IMR-90 (cell line): ENCODE measurements around the gene KRT16. TPM values are rescaled to one million over a fixed set of nuclear protein-coding genes. Genes with fewer than 3 reads are reported as not detected.
"Not testable (repeated sequence)": the region's sequence is repeated elsewhere in the genome, so short reads cannot be mapped to it uniquely, and the experiment has no call there.

Experiments
- ATAC-seq: fragments of 200-7000 bp; cut with Tn5 transposase; 2 replicates; pipeline ENCODE4 v1.9.1; 2020; ENCODE audit warnings: low read depth, mild to moderate bottlenecking, moderate library complexity
- Bru-seq: library from RNA; stranded (reverse); fragments of 400-500 nt; gene quantifications from one replicate; lab custom pipeline; 2021; lab: Mats Ljungman, UMichigan
- BruChase-seq, 2 experiments: library from RNA; stranded (reverse); fragments of 400-500 nt; gene quantifications; one replicate each; lab custom pipeline; 2021; lab: Mats Ljungman, UMichigan
- BruUV-seq: library from RNA; stranded (reverse); fragments of 400-500 nt; replicated peaks from 2 replicates; lab custom pipeline; 2021; lab: Mats Ljungman, UMichigan
- CTCF ChIA-PET: fragments of 300-600 bp; formaldehyde crosslinking; extraction: SDS; loops from one replicate; lab custom pipeline; 2021; ENCODE audit warnings: antibody characterized with exemption; lab: Yijun Ruan, JAX
- POLR2A ChIA-PET: fragments of 300-600 bp; sonication (Branson Sonifier 250); formaldehyde crosslinking; loops from one replicate; lab custom pipeline; 2022; ENCODE audit warnings: antibody characterized with exemption; ENCODE audit not compliant: unreplicated experiment; lab: Charles Lee
- DNase-seq: peaks from one replicate; pipeline ENCODE4 v3.0.0; 2013
- H2AFZ ChIP-seq: replicated peaks from 2 replicates; pipeline ENCODE3; 2013; ENCODE audit warnings: low read length, mild to moderate bottlenecking; ENCODE audit not compliant: poor library complexity
- H2AK5ac ChIP-seq: 2 replicates; pipeline ENCODE4 v1.6.1; 2013; ENCODE audit warnings: low read depth, low read length, inconsistent platforms
- H2AK9ac ChIP-seq: replicated peaks from 2 replicates; pipeline ENCODE3; 2013; ENCODE audit warnings: mild to moderate bottlenecking, low read depth, low read length, moderate library complexity; ENCODE audit not compliant: poor library complexity
- H2BK120ac ChIP-seq: 2 replicates; pipeline ENCODE4 v1.6.1; 2013; ENCODE audit warnings: low read depth, low read length, inconsistent platforms
- H2BK15ac ChIP-seq: 3 replicates; pipeline ENCODE4 v1.6.1; 2013; ENCODE audit warnings: low read depth, low read length, inconsistent platforms
- H2BK20ac ChIP-seq: 2 replicates; pipeline ENCODE4 v1.6.1; 2013; ENCODE audit warnings: low read depth, mild to moderate bottlenecking, inconsistent platforms, low read length, moderate library complexity
- H2BK5ac ChIP-seq: 2 replicates; pipeline ENCODE4 v1.6.1; 2013; ENCODE audit warnings: mild to moderate bottlenecking, low read depth, low read length, inconsistent platforms; ENCODE audit not compliant: poor library complexity, severe bottlenecking
- H3K14ac ChIP-seq: replicated peaks from 2 replicates; pipeline ENCODE4 v1.6.1; 2013; ENCODE audit warnings: low read depth, low read length, inconsistent platforms
- H3K18ac ChIP-seq: 2 replicates; pipeline ENCODE4 v1.6.1; 2013; ENCODE audit warnings: low read depth, low read length, control low read depth
- H3K23ac ChIP-seq: 2 replicates; pipeline ENCODE4 v1.6.1; 2013; ENCODE audit warnings: low read depth, low read length, inconsistent platforms
- H3K27ac ChIP-seq: 2 replicates; pipeline ENCODE4 v1.5.1; 2013; ENCODE audit warnings: mild to moderate bottlenecking, control low read depth, low read length; ENCODE audit not compliant: insufficient read depth
- H3K27me3 ChIP-seq: 2 replicates; pipeline ENCODE4 v1.6.1; 2013; ENCODE audit warnings: low read length; ENCODE audit not compliant: control insufficient read depth, insufficient read depth
- H3K36me3 ChIP-seq: 2 replicates; pipeline ENCODE4 v1.6.1; 2013; ENCODE audit warnings: low read length, mixed read lengths; ENCODE audit not compliant: control insufficient read depth, insufficient read depth
- H3K4ac ChIP-seq: 2 replicates; pipeline ENCODE4 v1.6.1; 2013; ENCODE audit warnings: low read depth, low read length, inconsistent platforms
- H3K4me1 ChIP-seq: 2 replicates; pipeline ENCODE4 v1.6.1; 2013; ENCODE audit warnings: low read length, mixed read lengths; ENCODE audit not compliant: control insufficient read depth, insufficient read depth
- H3K4me2 ChIP-seq: 2 replicates; pipeline ENCODE4 v1.6.1; 2013; ENCODE audit warnings: low read depth, mild to moderate bottlenecking, control low read depth, low read length, moderate library complexity
- H3K4me3 ChIP-seq: 2 replicates; pipeline ENCODE4 v1.5.1; 2013; ENCODE audit warnings: low read depth, mild to moderate bottlenecking, control low read depth, low read length, moderate library complexity; ENCODE audit not compliant: insufficient read depth
- H3K56ac ChIP-seq: 2 replicates; pipeline ENCODE4 v1.6.1; 2013; ENCODE audit warnings: low read length, inconsistent platforms; ENCODE audit not compliant: insufficient read depth; ENCODE audit errors: extremely low read depth
- H3K79me1 ChIP-seq, 2 experiments: 2 replicates each; pipeline ENCODE4 v1.6.1; 2013; ENCODE audit warnings: low read length in 2 of 2, inconsistent platforms in 1 of 2, low read depth in 1 of 2
- H3K9ac ChIP-seq: 2 replicates; pipeline ENCODE4 v1.6.1; 2013; ENCODE audit warnings: low read depth, low read length, control low read depth
- H3K9me1 ChIP-seq: 2 replicates; pipeline ENCODE4 v1.6.1; 2013; ENCODE audit warnings: low read length, inconsistent platforms; ENCODE audit not compliant: insufficient read depth
- H3K9me3 ChIP-seq: 2 replicates; pipeline ENCODE4 v1.6.1; 2013; ENCODE audit warnings: low read length; ENCODE audit not compliant: control insufficient read depth, insufficient read depth
- H4K20me1 ChIP-seq: 2 replicates; pipeline ENCODE4 v1.6.1; 2013; ENCODE audit warnings: low read length, inconsistent platforms; ENCODE audit not compliant: insufficient read depth
- H4K5ac ChIP-seq: 2 replicates; pipeline ENCODE4 v1.6.1; 2013; ENCODE audit warnings: mild to moderate bottlenecking, low read depth, low read length, control low read depth
- H4K8ac ChIP-seq, 2 experiments: 2 replicates each; pipeline ENCODE4 v1.6.1; 2013; ENCODE audit warnings: low read depth in 2 of 2, low read length in 2 of 2, control low read depth in 1 of 2, inconsistent platforms in 1 of 2
- H4K91ac ChIP-seq: 2 replicates; pipeline ENCODE4 v1.6.1; 2013; ENCODE audit warnings: low read depth, low read length, inconsistent platforms; ENCODE audit not compliant: insufficient read depth
- WGBS, 2 experiments: methylation state at CpG; one replicate each; pipeline versions ENCODE4 v1.1.5 to v1.1.7; 2013; ENCODE audit warnings: missing lambda C conversion rate in 2 of 2; ENCODE audit not compliant: insufficient read length in 1 of 2; ENCODE audit errors: extremely low coverage in 2 of 2; 5-methylcytosine and 5-hydroxymethylcytosine counted together
- dilution Hi-C: fragments of 300-500 bp; cut with HindIII; formaldehyde crosslinking; loops from one replicate; pipeline ENCODE4 v1.14.3; 2018; ENCODE audit warnings: low sequenced_read_pairs; ENCODE audit not compliant: unreplicated experiment
- in situ Hi-C: fragments of 300-500 bp; cut with MboI; formaldehyde crosslinking; loops from 3 replicates; pipeline ENCODE4 v1.14.3; 2019; ENCODE audit warnings: low sequenced_read_pairs, inconsistent platforms, mixed read lengths
- intact Hi-C: fragments of 100-400 bp; cut with micrococcal nuclease; formaldehyde crosslinking; loops from 2 replicates; pipeline ENCODE4 v1.10.0; 2022
- long read RNA-seq: library from polyadenylated mRNA; unstranded; transcript quantifications from one replicate; pipeline ENCODE4 v2.0.0, GENCODE V29; 2021; ENCODE audit not compliant: unreplicated experiment
- polyA plus RNA-seq, 3 experiments: library from polyadenylated mRNA; depleted of rRNA; stranded (reverse); fragments of >200 nt; gene quantifications; 2 replicates each; pipeline ENCODE4 v1.2.3, GENCODE V29; 2012; ENCODE audit warnings: low replicate concordance in 1 of 3
- total RNA-seq: library from RNA; depleted of rRNA; stranded (reverse); fragments of >200 nt; gene quantifications from 2 replicates; pipeline ENCODE4 v1.2.3, GENCODE V29; 2012; rRNA removed

The KRT16 gene
- total RNA-seq (not detected in 2 replicates), polyA plus RNA-seq (2012; rRNA removed) (not detected in 2 replicates), Bru-seq, nascent RNA (percentile 15 among the genes with signal in this experiment), BruChase-seq, experiment 1, labeled RNA remaining after a 6-hour chase (not detected), BruChase-seq, experiment 2, labeled RNA remaining after a 2-hour chase (not detected)
- polyA plus RNA-seq (2012; cell fraction: cytosol; rRNA removed) = not detected in 2 replicates
- 0.09 TPM in 1 of 2 replicates, not detected in the other for polyA plus RNA-seq (2012; cell fraction: nucleus; rRNA removed; ENCODE audit: low replicate concordance)
- long read RNA-seq = 0 reads

DNA sequence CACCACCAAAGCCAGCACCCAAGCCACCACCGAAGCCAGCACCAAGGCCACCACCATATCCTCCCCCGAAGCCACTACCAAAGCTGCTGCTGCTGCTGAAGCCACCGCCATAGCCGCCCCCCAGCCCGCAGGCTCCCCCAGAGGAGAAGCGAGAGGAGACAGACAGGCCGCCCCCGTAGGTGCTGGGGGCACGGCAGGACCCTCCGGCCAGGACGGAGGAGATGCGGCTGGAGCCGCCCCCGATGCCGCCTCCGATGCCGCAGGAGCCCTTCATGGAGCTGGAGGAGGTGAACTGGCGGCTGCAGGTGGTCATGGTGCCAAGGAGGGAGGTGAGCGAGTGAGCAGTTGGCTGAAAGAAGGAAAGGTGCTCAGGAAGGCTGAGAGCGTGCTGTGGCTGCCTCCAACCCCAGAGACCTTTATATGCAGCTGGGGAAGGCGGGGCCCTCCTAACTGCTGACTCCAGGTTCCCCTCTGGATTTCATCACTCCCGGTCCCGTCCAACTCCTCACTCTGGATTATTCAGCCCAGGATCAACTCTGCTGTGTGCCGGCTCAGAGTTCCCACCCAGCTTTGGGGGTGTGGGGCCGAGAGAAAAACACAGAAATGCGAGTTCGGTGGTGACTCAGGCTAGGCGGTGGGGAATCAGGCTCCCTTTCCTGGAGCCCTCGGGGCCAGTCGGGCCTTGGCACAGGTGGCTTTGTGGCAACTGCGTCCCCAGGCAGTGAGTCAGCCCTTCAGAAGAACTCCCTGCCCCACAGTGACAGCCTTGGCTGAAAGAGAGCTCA, at the start of gene KRT16:
Gene KRT16 (minus strand): TSS at position 392 of the 785 bp plus-strand sequence. CDS start 79 bp downstream, at position 313.
- in situ Hi-C loops, H2AK9ac ChIP-seq, H2AK5ac ChIP-seq, H3K9me1 ChIP-seq, CTCF ChIA-PET, H3K79me1 ChIP-seq, DNase-seq, H3K9me3 ChIP-seq, H3K14ac ChIP-seq, H3K18ac ChIP-seq, H2BK20ac ChIP-seq, H4K20me1 ChIP-seq, BruUV-seq, H4K8ac ChIP-seq, ATAC-seq, POLR2A ChIA-PET, H4K5ac ChIP-seq, H3K4me2 ChIP-seq, H3K36me3 ChIP-seq, intact Hi-C loops, H2AFZ ChIP-seq, H3K4ac ChIP-seq, H3K23ac ChIP-seq, H3K9ac ChIP-seq, H3K27ac ChIP-seq, dilution Hi-C loops, H2BK15ac ChIP-seq, H3K4me1 ChIP-seq, H3K56ac ChIP-seq, H2BK5ac ChIP-seq, H3K4me3 ChIP-seq, H4K91ac ChIP-seq, H2BK120ac ChIP-seq: not testable (repeated sequence)
- 71% methylated on average over 11 of the region's 31 CpGs; no CpG with 5 or more reads in 1 of the 2 experiments for WGBS, 2 experiments
- H3K27me3 ChIP-seq = peaks cover 44% of the 10 kb centered on the region
